ENCODE data around the gene CEACAM20. TPM values are rescaled to one million over a fixed set of nuclear protein-coding genes. Genes with fewer than 3 reads are reported as not detected.
"Not testable (repeated sequence)": the region's sequence is repeated elsewhere in the genome, so short reads cannot be mapped to it uniquely, and the experiment has no call there.

CEACAM20 gene
- total RNA-seq, 1 donor from 2014 or later = not detected

GRCh38 chr19:44476559-44477408 lies 52.7 kb downstream of the CEACAM20 start:
- Mint-ChIP-seq H3K4me3 (ENCODE audit: unreplicated experiment) (peak overlapping the region; percentile 83), H3K4me1 (ENCODE audit: unreplicated experiment) (no peaks in the 10 kb centered on the region), H3K9me3 (ENCODE audit: unreplicated experiment) (peaks cover 86% of the 10 kb centered on the region), H3K27ac (ENCODE audit: unreplicated experiment) (no peak overlapping the region), H3K27me3 (ENCODE audit: unreplicated experiment) (no peaks in the 10 kb centered on the region), H3K36me3 (ENCODE audit: low read depth, unreplicated experiment) (peaks cover 99% of the 10 kb centered on the region)
- DNase-seq (ENCODE audit: low spot score) = no peak
- TF ChIP-seq CTCF (IDR thresholded peaks at IDR 0.05; ENCODE audit: unreplicated experiment) = no peak

- H3K4me1 Mint-ChIP-seq (ENCODE audit: unreplicated experiment); H3K4me3 Mint-ChIP-seq (ENCODE audit: unreplicated experiment); H3K27ac Mint-ChIP-seq (ENCODE audit: unreplicated experiment); H3K27me3 Mint-ChIP-seq (ENCODE audit: unreplicated experiment); DNase-seq (ENCODE audit: low spot score): not testable (repeated sequence)
- Mint-ChIP-seq H3K36me3 (ENCODE audit: low read depth, unreplicated experiment) (peaks cover 33% of the 10 kb centered on the region), H3K9me3 (ENCODE audit: unreplicated experiment) (peaks cover 74% of the 10 kb centered on the region)
These were observed 60.7 kb downstream of the CEACAM20 start for GRCh38 chr19:44468730-44469129.

GRCh38 chr19:44462600-44463286 lies 66.7 kb downstream of the CEACAM20 start:
- Mint-ChIP-seq H3K9me3 (ENCODE audit: unreplicated experiment) (peaks cover 46% of the 10 kb centered on the region), H3K36me3 (ENCODE audit: low read depth, unreplicated experiment) (peaks cover 15% of the 10 kb centered on the region)
- not testable (repeated sequence) for H3K4me3 Mint-ChIP-seq (ENCODE audit: unreplicated experiment); H3K27ac Mint-ChIP-seq (ENCODE audit: unreplicated experiment); DNase-seq (ENCODE audit: low spot score); H3K4me1 Mint-ChIP-seq (ENCODE audit: unreplicated experiment); H3K27me3 Mint-ChIP-seq (ENCODE audit: unreplicated experiment)

Other genes starting within 250 kb of the CEACAM20 start
- 14.9 TPM for gene ZNF235, start 224.7 kb downstream of the CEACAM20 start, total RNA-seq (ENCODE audit: unreplicated experiment)
- gene ZNF112, start 173.0 kb downstream of the CEACAM20 start, total RNA-seq (ENCODE audit: unreplicated experiment) = 12.3 TPM
- 3.2 TPM for gene ZNF285, start 128.1 kb downstream of the CEACAM20 start, total RNA-seq (ENCODE audit: unreplicated experiment)
- gene ZNF229, start 81.2 kb downstream of the CEACAM20 start, total RNA-seq (ENCODE audit: unreplicated experiment) = 10.3 TPM
- gene ZNF180, start 29.2 kb downstream of the CEACAM20 start, total RNA-seq (ENCODE audit: unreplicated experiment) = 7.7 TPM
- gene IGSF23, start 83.9 kb upstream of the CEACAM20 start, total RNA-seq (ENCODE audit: unreplicated experiment) = not detected
- gene PVR, start 114.2 kb upstream of the CEACAM20 start, total RNA-seq (ENCODE audit: unreplicated experiment) = 14.8 TPM
- gene CEACAM19, start 141.8 kb upstream of the CEACAM20 start, total RNA-seq (ENCODE audit: unreplicated experiment) = 3.7 TPM
- not detected for gene CEACAM16, start 169.5 kb upstream of the CEACAM20 start, total RNA-seq (ENCODE audit: unreplicated experiment)
- gene BCL3, start 219.0 kb upstream of the CEACAM20 start, total RNA-seq (ENCODE audit: unreplicated experiment) = 1.9 TPM
- 0.85 TPM for gene CBLC, start 248.2 kb upstream of the CEACAM20 start, total RNA-seq (ENCODE audit: unreplicated experiment)